HepG2 (cell line): ENCODE data around the gene HAUS2. TPM values are rescaled to one million over a fixed set of nuclear protein-coding genes. Genes with fewer than 3 reads are reported as not detected.

Source experiments
- ATAC-seq: fragments of 200-7000 bp; cut with Tn5 transposase; 3 replicates; pipeline ENCODE4 v1.9.1; 2020; ENCODE audit warnings: mild to moderate bottlenecking, moderate library complexity
- BruUV-seq: library from RNA; stranded (reverse); fragments of 400-500 nt; replicated peaks from 2 replicates; lab custom pipeline; 2021; lab: Mats Ljungman, UMichigan
- CTCF ChIA-PET: fragments of 300-600 bp; formaldehyde crosslinking; extraction: SDS; loops from one replicate; lab custom pipeline; 2021; ENCODE audit warnings: low total read pairs, inconsistent platforms, low intra/inter-chr PET ratio; lab: Yijun Ruan, JAX
- POLR2A ChIA-PET: fragments of 350-600 bp; sonication (Branson Sonifier 250); formaldehyde crosslinking; loops from one replicate; lab custom pipeline; 2020; ENCODE audit warnings: antibody characterized with exemption, inconsistent platforms; lab: Yijun Ruan, JAX
- DNase-seq: peaks from one replicate; pipeline ENCODE4 v3.0.0-alpha.2; 2015; ENCODE audit warnings: low spot score
- FAIRE-seq: peaks from 3 replicates; lab custom pipeline; 2011; peaks lifted over from hg19 to GRCh38; lab: Jason Lieb, UNC
- H2AFZ ChIP-seq: one replicate; pipeline ENCODE4 v1.6.1; 2011; ENCODE audit warnings: low read length, inconsistent platforms
- H3K27ac ChIP-seq: fragments of 300-600 bp; 3 replicates; pipeline ENCODE4 v1.8.0; 2011; ENCODE audit warnings: mixed run types, mild to moderate bottlenecking, mixed read lengths, low read length, inconsistent platforms; ENCODE audit not compliant: insufficient read depth; ENCODE audit errors: extremely low read length
- H3K27me3 ChIP-seq, 2 experiments: fragments of 200-600 bp in 1 of 2; 2 replicates in 1 of 2; 3 replicates in 1 of 2; pipeline versions ENCODE4 v1.6.0 to v1.8.0; 2011; ENCODE audit warnings: low read length in 2 of 2, mild to moderate bottlenecking in 2 of 2, moderate library complexity in 2 of 2, inconsistent platforms in 1 of 2; ENCODE audit not compliant: insufficient read depth in 2 of 2, control insufficient read depth in 1 of 2
- H3K36me3 ChIP-seq, 2 experiments: fragments of 200-600 bp in 1 of 2; replicated peaks in 1 of 2; 2 replicates in 1 of 2; 3 replicates in 1 of 2; pipeline versions ENCODE4 v1.5.1 to v1.8.0; 2011; ENCODE audit warnings: low read length in 2 of 2, inconsistent platforms in 1 of 2; ENCODE audit not compliant: insufficient read depth in 2 of 2, control insufficient read depth in 1 of 2
- H3K4me1 ChIP-seq: 2 replicates; pipeline ENCODE4 v1.5.1; 2012; ENCODE audit warnings: low read length, inconsistent platforms; ENCODE audit not compliant: insufficient read depth
- H3K4me2 ChIP-seq: 2 replicates; pipeline ENCODE4 v1.6.0; 2011; ENCODE audit warnings: low read depth, low read length, inconsistent platforms
- H3K4me3 ChIP-seq, 3 experiments: fragments of 200-600 bp in 1 of 3; sonication (generic), shearing (Covaris generic) in 1 of 3; replicated peaks in 1 of 3; 2 replicates each; pipeline ENCODE4 v1.5.1; 2011 to 2016; ENCODE audit warnings: low read length in 3 of 3, inconsistent platforms in 2 of 3, low read depth in 2 of 3, mild to moderate bottlenecking in 2 of 3, control low read depth in 1 of 3, mixed read lengths in 1 of 3; ENCODE audit not compliant: insufficient read depth in 1 of 3
- H3K79me2 ChIP-seq: one replicate; pipeline ENCODE4 v1.6.1; 2011; ENCODE audit warnings: low read length, inconsistent platforms; ENCODE audit not compliant: insufficient read depth
- H3K9ac ChIP-seq: 2 replicates; pipeline ENCODE4 v1.6.0; 2011; ENCODE audit warnings: mild to moderate bottlenecking, low read depth, low read length, inconsistent platforms; ENCODE audit not compliant: insufficient read depth
- H3K9me3 ChIP-seq: 2 replicates; pipeline ENCODE4 v1.5.1; 2012; ENCODE audit warnings: mild to moderate bottlenecking, low read length
- H4K20me1 ChIP-seq: 2 replicates; pipeline ENCODE4 v1.6.0; 2011; ENCODE audit warnings: inconsistent platforms, mild to moderate bottlenecking, low read length, moderate library complexity; ENCODE audit not compliant: insufficient read depth
- ATF1 ChIP-seq: IDR thresholded peaks from 2 replicates; pipeline ENCODE4 v1.6.1; 2016; ENCODE audit warnings: mild to moderate bottlenecking, control low read depth
- HES4 ChIP-seq: sonication (generic); formaldehyde crosslinking; IDR thresholded peaks from 2 replicates; pipeline ENCODE4 v1.9.0; 2021; ENCODE audit warnings: mild to moderate bottlenecking, missing genetic modification reagents, borderline replicate concordance
- KLF11 ChIP-seq: IDR thresholded peaks from 2 replicates; pipeline ENCODE4 v1.6.1; 2016; ENCODE audit warnings: missing compliant biosample characterization
- MTA1 ChIP-seq: sonication (generic); formaldehyde crosslinking; IDR thresholded peaks from 2 replicates; pipeline ENCODE4 v1.4.0; 2020; ENCODE audit warnings: missing genetic modification reagents, mild to moderate bottlenecking, borderline replicate concordance
- PRMT3 ChIP-seq: sonication (generic); formaldehyde crosslinking; IDR thresholded peaks from 2 replicates; pipeline ENCODE4 v1.8.1; 2022; ENCODE audit warnings: low read depth, mild to moderate bottlenecking, moderate library complexity, missing genetic modification reagents, borderline replicate concordance
- U2AF2 ChIP-seq: fragments of 200-400 bp; formaldehyde crosslinking; IDR thresholded peaks from 2 replicates; pipeline ENCODE4 v1.6.1; 2017; ENCODE audit warnings: low read depth, mild to moderate bottlenecking, low read length
- ZBTB37 ChIP-seq: sonication (generic); formaldehyde crosslinking; IDR thresholded peaks from 2 replicates; pipeline ENCODE4 v1.4.0; 2020; ENCODE audit warnings: mild to moderate bottlenecking, missing genetic modification reagents
- ZNF343 ChIP-seq: sonication (generic); formaldehyde crosslinking; IDR thresholded peaks from 2 replicates; pipeline ENCODE4 v1.4.0; 2020; ENCODE audit warnings: mild to moderate bottlenecking, missing genetic modification reagents
- WGBS: methylation state at CpG from one replicate; pipeline ENCODE4 v1.1.6; 2017; ENCODE audit warnings: low lambda C conversion rate; 5-methylcytosine and 5-hydroxymethylcytosine counted together
- in situ Hi-C: cut with HindIII; loops from 2 replicates; pipeline ENCODE4 v1.10.0; 2017; ENCODE audit warnings: low pct_unique_long_range_greater_than_20kb; ENCODE audit not compliant: extremely low pct_ligation_motif_present
- intact Hi-C: fragments of 100-400 bp; cut with micrococcal nuclease; formaldehyde crosslinking; loops from one replicate; pipeline ENCODE4 v1.10.0; 2022; ENCODE audit not compliant: unreplicated experiment
- polyA plus RNA-seq, 8 experiments: library from polyadenylated mRNA; depleted of rRNA in 3 of 8; stranded (reverse) in 7 of 8; unstranded in 1 of 8; fragments of >200 nt; fragmentation: Illumina TruSeq in 4 of 8; extraction: Trizol in 4 of 8; gene quantifications; 2 replicates each; pipeline versions ENCODE4 v1.2.1 to v1.2.3, GENCODE V29; 2011 to 2016; ENCODE audit warnings: low read depth in 4 of 8, missing spikeins in 1 of 8, mixed read lengths in 1 of 8; ENCODE audit not compliant: insufficient read depth in 1 of 8
- total RNA-seq, 5 experiments: library from RNA; depleted of rRNA; stranded (reverse); fragments of >200 nt; fragmentation: Illumina TruSeq; extraction: Trizol; gene quantifications; 2 replicates each; pipeline ENCODE4 v1.2.3, GENCODE V29; 2016; ENCODE audit warnings: low read depth in 1 of 5

The HAUS2 gene
- total and polyA plus RNA-seq, 2 of the 13 experiments (the other 11 are each of a cell fraction or from before 2014, with no cell fraction given): 11.6 to 32.9 TPM

GRCh38 chr15:42576776-42577175, 28.1 kb downstream of the HAUS2 start:
- intact Hi-C loops: no loop called here
- peaks cover 43% of the 10 kb centered on the region for H3K4me1 ChIP-seq
- H3K27ac ChIP-seq: no peak overlapping the region
- in situ Hi-C loops: no loop called here
- POLR2A ChIA-PET: interaction anchor here (2.2 kb wide), 1 partner anchor 14 kb away, joined by 20 read pairs; no protein-coding TSS in a partner anchor
- WGBS: 88% methylated on average over 1 of the region's 1 CpG
- TSS peak; percentile 61 for BruUV-seq
- H3K79me2 ChIP-seq: peaks cover 6% of the 10 kb centered on the region
- no peak for ATAC-seq
- FAIRE-seq: no peak
- TF ChIP-seq ATF1 (no peak), PRMT3 (CRISPR knock-in tag) (no peak), ZNF343 (no peak), HES4 (CRISPR knock-in tag) (no peak), MTA1 (CRISPR knock-in tag) (no peak), U2AF2 (no peak), KLF11 (CRISPR knock-in tag) (no peak), ZBTB37 (CRISPR knock-in tag) (no peak)
- H2AFZ ChIP-seq: no peak overlapping the region
- H3K9me3 ChIP-seq: no peaks in the 10 kb centered on the region
- no peaks in the 10 kb centered on the region for H3K36me3 ChIP-seq
- H3K4me3 ChIP-seq: peak overlapping the region in 1 of 3 experiments; percentile 76; a peak in 3 of 6 replicates
- no peaks in the 10 kb centered on the region; a peak in 1 of 5 replicates for H3K27me3 ChIP-seq
- H3K9ac ChIP-seq: peak overlapping the region; percentile 74; the same call in 1 of the 2 replicates
- H3K4me2 ChIP-seq: peak overlapping the region; percentile 99
- no peaks in the 10 kb centered on the region for H4K20me1 ChIP-seq
- CTCF ChIA-PET: interaction anchor here (2.0 kb wide), 1 partner anchor 15 kb away, joined by 4 read pairs; no protein-coding TSS in a partner anchor
- no peak for DNase-seq
